Hepatocyte (in vitro differentiated cells): ENCODE results near the gene ADAMTS2.

ENCODE experiments used
- CTCF ChIP-seq: fragments of 200-600 bp; sonication (generic); IDR thresholded peaks from 2 replicates; pipeline ENCODE4 v1.5.1; 2016; ENCODE audit warnings: antibody characterized with exemption, mild to moderate bottlenecking; ENCODE audit not compliant: poor library complexity
- EZH2 ChIP-seq: fragments of 200-600 bp; sonication (generic); IDR thresholded peaks from 2 replicates; pipeline ENCODE4 v1.6.1; 2016; ENCODE audit warnings: antibody characterized with exemption, mild to moderate bottlenecking, borderline replicate concordance
- EZH2phosphoT487 ChIP-seq: fragments of 200-600 bp; sonication (generic); IDR thresholded peaks from one replicate; pipeline ENCODE4 v1.6.1; 2018; ENCODE audit warnings: antibody characterized with exemption, mild to moderate bottlenecking, low read depth, moderate library complexity; ENCODE audit not compliant: unreplicated experiment, severe bottlenecking

GRCh38 chr5:179273441-179274145 is 71.7 kb downstream of the ADAMTS2 start:
- TF ChIP-seq CTCF = no peak
- TF ChIP-seq EZH2 = no peak
- no peak for TF ChIP-seq EZH2phosphoT487
